HG02973 (cell line): ENCODE results near the gene SLC26A2.

Experiments
- ATAC-seq: cut with Tn5 transposase; IDR thresholded peaks from one replicate; pipeline ENCODE4 v1.9.1; 2021; ENCODE audit warnings: moderate library complexity; ENCODE audit not compliant: unreplicated experiment

SLC26A2 gene

DNA sequence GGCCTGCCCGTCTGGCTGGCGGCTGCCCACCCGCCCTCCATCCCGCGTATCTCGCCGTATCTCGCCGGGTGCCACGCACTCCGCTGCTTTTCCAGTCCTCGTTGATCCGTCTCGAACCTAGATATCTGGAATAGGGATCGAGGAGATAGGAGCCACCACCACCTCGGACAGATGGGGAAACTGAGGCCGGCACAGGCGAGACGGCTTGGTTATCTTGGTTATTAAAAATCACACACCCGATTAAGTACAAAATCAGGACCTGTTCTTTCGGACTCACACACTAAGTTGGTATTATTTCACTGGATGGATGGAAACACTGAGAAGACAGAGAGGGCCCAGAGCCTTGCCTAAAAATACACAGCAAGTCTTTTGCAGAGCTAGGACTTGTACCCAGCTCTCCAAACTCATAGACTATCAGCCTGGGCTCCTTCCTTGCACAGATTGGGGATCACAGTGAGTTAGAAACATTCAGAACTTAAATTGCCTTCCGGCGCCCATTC, 678 bp downstream of the SLC26A2 start:
- no peak for ATAC-seq

DNA sequence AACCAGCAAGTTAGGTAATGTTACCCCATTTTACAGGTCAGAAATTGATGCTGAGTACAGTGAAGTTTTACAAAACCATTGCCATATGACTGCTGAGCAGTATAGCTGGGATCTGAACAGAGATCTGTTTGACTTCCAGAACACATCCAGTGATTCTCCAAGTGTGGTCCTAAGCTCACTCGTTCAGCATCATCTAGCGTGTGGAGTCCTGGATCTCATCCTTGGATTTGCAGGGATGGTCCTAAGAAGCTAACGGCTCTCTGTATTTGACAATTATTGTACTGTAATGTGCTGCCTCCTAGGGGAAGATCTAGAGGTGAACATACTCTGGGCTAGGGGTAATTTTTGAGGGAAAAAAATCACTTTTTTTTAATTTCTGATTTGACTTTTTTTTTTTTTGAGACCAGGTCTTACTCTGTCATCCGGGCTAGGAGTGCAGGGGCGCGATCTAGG, 1.4 kb downstream of the SLC26A2 start:
- no peak for ATAC-seq

DNA sequence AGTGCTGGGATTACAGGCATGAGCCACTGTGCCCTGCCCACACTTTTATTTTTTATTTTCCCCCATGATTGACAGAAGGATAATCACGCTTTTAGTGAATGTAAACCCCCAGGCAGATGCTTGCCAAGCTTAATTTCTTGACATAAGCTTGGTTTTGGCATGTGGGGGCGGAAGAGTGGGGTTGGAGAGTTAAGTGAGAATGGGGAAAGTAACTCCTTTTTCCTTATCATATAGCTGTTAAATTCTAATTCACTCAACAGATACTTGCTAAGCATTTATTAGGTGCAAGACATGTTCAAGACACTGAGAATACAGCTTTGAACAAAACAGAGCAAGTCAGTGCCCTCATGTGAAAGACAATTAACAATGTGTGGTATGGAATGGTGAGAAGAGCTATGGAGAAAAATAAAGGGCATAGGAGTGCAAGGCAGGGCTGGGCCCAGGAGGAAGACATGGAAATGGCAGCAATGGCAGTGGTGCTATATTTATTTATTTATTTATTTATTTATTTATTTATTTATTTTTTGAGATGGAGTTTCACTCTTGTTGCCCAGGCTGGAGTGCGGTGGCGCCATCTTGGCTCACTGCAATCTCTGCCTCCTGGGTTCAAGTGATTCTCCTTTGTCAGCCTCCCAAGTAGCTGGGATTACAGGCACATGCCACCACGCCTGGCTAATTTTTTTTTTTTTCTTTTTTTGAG, 2.2 kb downstream of the SLC26A2 start:
- no peak for ATAC-seq

DNA sequence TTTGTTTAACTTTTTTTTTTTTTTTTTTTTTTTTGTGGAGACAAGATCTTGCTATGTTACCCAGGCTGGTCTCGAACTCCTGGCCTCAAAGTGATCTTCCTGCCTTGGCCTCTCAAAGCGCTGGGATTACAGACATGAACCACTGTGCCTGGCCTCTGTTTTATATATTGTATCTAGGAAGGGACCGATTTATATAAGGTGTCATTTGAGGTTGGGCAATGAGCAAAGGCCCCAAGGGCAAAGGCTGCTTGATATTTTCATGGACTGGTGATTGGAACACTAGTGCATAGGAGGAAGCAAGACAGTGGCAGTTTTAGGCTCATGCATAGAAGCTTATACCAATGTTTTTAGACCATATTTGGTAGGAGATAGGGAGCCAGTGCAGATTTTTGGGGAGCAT, 3.2 kb downstream of the SLC26A2 start:
- ATAC-seq = no peak

DNA sequence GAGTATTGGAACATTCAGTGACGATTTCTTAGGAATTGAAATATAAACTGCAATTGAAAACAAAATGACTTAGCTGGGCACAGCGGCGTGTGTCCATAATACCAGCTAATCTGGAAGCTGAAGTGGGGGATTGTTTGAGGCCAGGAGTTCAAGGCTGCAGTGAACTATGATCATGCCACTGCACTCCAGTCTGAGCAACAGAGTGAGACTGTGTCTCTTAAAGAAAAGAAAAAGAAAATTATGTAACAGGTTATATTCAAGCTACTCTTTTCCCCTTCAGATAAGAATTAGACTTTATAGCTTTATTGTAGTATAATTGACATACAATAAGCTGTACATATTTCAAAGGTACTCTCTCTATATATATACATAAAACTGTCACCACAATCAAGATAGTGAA, 6.4 kb downstream of the SLC26A2 start:
- no peak for ATAC-seq

DNA sequence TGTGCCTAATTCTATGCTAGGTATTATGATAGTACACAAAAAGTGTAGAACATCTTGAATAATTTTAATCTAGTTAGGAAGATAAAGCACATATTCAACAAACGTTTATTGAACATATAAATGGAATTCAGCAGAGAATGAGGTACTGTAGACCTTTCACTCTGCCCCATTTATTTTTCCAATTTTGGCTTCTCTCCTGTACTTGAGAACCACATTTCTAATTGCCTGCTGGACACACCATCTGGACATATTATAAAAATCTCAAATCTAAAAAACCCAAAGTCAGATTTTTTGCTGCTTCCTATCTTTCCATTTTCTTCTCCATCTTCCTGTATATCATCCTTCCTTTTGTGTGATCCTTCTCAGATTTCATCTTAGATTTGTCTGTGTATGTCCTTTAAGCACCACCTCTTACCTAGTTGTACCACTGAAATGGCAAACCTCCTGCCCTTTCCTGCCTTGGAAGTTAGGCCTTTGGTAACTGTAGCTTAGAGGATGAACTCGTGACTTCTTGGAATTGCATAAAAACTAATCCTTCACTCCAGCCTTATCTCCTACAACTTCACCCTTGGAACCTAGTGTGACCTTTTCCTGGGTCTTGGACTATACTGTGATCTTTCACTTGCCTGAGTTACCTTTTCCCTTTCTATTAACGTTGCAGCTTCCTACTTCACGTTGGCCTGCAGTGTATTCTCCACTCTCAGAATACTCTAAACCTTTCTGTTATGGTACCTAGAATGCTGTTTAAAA, 8.8 kb downstream of the SLC26A2 start:
- no peak for ATAC-seq

DNA sequence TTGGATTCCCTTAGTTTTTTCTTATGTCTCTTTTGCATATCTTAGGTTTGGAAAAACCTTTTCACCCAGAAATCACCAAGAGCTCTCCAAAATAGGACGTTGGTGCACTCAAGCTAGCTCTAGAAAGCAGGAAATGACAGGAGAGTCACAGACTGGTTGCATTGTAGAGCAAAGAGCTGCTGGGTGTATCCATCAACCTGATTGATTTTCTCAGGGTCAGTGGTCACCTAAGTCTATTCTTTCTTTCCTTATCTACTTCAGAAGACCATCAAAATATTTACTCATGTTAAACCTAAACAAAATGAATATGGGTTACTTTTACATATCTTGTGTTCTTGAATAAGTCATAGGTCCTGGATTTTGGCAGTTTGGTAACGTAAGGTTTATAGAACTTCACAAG, 14.9 kb downstream of the SLC26A2 start:
- ATAC-seq = no peak

DNA sequence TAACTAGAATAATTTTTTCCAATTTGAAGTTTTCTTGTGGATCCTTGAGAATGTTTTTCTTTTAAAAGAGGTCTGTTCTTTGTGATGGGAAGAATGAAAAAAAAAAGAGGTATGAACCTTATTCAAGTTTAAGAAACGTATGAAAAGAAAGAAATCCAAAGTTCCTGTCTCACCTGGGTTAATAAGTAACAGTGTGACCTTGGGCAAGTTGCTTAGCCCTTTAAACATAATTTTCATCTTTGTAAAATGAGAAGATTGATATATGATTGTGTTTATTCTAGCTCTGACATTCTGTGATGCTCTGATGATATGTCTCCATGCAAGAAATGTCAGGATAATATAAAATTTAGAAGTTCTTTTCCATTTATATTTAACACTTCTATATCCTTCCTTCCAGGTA, 19.3 kb downstream of the SLC26A2 start:
- ATAC-seq = no peak

DNA sequence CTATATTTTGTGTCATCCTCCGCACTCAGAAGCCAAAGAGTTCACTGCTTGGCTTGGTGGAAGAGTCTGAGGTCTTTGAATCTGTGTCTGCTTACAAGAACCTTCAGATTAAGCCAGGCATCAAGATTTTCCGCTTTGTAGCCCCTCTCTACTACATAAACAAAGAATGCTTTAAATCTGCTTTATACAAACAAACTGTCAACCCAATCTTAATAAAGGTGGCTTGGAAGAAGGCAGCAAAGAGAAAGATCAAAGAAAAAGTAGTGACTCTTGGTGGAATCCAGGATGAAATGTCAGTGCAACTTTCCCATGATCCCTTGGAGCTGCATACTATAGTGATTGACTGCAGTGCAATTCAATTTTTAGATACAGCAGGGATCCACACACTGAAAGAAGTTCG, 20.6 kb downstream of the SLC26A2 start:
- no peak for ATAC-seq

DNA sequence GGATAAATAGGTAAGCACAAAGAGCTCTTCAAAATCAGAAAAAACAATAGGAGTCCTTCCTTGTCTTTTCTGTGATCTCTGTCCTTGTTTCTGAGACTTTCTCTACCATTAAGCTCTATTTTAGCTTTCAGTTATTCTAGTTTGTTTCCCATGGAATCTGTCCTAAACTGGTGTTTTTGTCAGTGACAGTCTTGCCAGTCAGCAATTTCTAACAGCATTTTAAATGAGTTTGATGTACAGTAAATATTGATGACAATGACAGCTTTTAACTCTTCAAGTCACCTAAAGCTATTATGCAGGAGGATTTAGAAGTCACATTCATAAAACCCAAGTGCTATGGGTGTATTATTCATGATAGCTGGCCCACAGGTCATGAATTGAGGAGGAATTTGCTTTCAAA, 21.9 kb downstream of the SLC26A2 start:
- ATAC-seq = no peak

DNA sequence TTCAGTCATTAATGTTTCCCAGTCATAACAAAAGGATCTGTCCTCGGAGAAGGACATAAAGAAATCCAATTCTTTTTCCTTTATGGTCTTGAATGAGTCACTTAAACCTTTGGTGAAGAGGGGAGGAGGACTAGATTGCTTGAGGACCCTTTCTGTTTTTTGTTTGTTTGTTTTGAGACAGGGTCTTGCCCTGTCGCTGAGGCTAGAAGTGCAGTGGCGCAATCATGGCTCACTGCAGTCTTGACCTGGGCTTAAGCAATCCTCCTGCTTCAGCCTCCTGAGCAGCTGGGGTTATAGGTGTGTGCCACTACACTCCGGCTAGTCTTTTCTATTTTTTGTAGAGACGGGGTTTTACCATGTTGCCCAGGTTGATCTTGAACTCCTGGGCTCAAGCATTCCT, 27.6 kb downstream of the SLC26A2 start:
- no peak for ATAC-seq

DNA sequence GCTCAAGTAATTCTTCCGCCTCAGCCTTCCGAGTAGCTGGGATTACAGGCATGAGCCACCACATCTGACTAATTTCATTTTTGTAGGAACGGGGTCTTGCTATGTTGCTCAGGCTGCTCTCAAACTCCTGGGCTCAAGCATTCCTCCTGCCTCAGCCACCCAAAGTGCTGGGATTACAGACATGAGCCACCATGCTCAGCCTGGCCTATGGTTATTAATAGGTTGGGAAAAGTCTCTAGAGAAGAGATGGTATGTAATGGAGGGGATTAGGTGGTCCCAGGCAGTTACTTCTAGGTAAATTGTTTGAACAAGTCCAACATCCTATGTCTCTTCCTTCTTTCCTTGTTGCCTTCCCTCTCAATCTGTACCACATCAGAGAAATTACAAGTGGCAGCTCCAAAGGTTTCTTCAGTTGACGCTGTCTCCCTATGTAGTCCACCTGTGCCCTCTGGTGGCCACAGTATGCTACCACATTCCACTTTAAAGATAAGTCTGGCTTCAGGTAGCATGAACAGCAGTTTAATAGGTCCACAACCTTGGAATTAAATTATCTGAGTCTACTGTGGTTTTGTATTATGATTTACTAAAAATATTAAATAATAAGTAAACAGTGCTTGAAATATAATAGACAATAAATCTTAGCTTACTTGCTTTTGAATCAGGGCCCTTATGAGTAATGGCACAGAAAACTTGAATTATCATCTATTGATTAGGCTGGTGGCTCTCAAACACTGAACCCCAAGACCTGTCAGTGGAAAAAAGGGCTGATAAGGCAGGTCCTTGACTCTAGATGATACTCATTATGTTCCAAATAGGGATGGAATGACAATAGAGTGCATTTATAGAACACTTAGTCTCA, 30.2 kb downstream of the SLC26A2 start:
- ATAC-seq = peak; percentile 72

DNA sequence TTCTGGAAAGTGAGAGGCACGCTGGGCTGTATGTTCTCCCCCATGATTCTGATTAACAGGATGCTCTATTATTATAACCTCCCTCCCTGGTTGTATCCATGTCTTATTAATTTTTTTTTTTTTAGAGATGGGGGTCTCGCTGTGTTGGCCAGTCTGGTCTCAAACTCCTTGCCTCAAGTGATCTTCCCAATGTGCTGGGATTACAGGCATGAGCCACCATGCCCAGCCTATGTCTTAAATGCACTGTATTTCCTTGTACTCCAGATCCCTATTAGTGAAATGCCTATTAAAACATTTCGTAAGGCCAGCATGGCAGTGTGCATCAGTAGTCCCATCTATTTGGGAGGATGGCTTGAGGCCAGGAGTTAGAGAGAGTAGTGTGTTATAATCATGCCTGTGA, 32.9 kb downstream of the SLC26A2 start:
- ATAC-seq = no peak

DNA sequence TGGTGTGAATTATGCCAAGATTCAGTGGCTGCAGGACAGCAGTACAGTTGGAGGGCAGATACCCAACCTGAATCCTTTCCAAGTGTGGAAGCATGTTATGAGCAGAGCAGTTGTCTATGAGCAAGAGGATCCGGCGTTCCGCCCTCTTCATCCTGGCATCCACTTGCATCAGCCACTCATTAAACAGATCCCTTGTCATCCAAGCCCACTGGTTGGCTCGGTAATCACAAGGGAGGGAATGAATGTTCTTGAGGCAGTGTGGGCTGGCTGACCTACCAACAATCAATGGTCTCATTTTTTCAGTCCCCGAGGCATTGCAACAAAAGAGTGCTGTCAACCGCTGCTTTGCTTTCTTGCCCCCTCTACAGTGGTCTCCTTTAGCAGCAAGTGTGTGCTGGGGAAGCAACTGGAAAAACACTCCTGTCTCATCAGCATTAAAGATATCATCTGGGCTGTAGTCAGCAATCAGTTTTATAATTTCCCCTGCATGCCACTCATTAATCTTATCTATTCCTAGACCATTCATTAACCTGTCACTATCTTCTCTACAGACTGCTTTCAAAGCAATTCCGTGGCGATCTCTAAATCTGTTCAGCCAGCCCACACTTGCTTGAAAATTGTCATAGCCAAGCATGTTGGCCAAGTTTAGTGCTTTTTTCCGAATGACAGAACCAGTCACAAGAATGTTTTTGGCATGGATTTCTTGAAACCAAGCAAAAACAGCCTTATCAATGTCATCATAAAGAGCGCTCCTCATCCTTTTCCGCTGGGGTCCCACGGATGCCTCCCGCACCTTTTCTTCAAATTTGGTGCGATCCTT, 35.0 kb downstream of the SLC26A2 start:
- ATAC-seq = no peak

DNA sequence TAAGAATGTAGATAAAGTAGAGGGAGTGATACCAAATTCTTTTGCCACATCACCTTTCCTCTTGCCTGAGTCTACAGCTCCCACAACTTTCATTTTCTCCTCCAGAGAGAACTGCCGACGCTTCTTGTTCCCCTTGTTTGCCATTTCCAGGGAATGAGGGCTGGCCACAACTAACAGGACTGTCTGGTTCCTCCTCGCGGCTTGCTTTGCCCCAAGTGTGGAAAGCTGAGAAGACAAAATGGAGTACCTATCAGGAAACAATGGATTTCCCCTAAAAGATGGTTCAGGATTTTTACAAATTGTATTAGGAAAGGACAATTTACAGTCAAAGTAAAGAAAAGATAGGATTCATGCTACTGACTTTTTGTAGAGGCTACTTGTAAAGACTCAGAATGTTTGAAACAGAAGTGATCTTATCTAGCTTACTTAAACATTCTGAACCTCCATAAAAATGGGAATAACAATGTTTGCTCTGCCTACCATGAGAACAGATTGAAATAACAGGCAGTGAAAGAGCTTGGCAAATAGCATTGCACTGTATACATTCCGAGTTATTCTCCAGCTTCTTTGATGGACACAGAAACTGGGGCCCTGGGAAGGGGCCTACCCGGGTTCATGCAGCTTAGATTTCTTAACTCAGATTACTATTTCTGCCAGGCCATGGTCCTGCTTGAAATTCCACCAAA, 35.8 kb downstream of the SLC26A2 start:
- ATAC-seq = no peak

DNA sequence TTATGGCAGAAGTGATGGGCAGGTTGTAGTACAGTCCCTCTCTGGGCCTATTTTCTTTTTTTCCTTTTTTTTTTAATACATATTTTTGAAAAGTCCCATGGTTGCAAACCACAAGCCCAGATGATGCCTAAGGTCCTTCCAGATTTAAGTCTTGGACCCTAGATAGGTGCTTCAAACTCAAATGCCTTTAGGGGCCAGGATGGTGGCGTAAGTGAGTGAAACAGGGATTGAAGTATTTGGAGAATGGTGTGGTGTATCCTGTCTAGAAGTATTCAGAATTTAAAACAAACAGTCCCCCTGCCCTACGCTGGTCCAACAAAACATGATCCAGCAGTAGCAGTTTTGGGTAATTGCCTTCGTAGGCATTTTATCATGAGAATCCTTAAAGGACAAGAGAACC, 37.7 kb downstream of the SLC26A2 start:
- ATAC-seq = no peak

DNA sequence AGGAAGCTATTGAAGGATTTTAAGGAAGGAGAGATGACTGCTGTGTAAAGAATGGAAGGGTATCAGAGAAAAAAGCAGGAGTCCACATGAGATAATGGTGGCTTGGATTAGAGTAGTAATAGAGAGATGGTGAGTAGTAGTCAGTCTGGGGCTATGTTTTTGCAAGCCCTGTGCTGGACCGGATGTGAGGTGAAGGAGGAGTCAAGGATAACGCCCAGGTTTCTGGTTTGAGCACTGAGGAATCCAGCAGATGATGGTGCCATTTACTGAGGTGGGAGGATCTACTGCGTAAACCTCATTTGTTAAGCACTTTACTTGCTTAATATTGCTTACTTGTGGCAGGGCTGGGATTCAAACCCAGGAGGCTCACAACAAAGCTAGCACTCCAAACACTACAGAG, 38.8 kb downstream of the SLC26A2 start:
- no peak for ATAC-seq

DNA sequence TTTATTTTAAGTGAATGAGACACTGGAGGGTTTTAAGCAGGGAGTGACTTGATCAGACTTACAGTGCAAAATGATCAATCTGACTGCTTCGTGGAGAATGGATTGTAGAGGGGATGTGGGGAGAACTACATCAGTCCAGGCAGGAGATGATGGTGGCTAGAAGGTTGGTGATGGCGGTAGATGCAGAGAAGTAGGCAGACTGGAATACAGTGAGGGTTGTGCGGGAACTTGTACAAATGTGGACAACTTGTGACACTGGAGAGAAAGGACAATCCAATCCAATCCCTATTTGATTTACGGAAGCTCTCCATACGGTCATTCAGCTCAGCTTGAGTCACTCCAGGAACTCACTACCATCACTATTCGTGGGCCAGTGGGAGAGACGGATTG, 39.3 kb downstream of the SLC26A2 start:
- ATAC-seq = no peak

DNA sequence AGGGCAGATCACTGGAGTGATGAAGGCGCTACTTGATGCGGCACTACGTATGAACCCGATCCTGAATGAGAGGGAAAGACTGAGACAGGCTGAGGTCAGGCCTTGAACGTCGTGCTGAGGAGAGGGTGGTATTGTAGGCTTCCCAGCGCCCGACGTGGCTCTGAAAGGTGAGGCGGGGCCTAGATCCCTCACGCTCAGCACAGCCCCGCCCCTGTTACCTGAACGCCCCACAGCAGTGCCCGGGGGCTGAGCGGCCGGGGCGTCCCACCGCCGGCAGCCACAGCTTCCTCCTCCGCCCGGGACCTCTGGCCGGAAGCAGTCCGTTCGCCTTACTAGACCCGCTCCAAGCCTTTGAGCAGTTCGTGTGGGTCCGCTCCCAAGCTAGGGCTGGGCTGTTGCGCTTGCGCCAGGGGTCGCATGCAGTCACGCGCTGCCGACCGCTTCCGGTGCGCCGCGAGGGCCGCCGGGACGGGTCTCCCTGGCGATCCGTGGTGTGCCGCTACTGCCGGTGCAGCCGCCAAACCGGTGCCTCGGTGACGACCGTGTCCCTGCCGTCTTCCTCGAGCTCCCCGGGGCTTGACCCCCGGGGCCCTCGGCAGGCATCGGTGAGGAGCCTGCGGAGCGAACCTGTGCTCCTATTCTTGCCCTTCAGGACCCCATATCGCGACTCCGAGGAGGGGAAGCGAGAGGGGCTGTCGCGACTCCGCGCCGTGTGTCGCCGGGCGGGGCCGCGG, 39.9 kb downstream of the SLC26A2 start, which contains the start of the genes HMGXB3 and TIGD6:
TSS of gene HMGXB3 (plus strand) at position 484 of the 734 bp plus-strand sequence. CDS start 4,114 bp downstream, outside the sequence.
TSS of gene TIGD6 (minus strand) at position 399 of the 734 bp plus-strand sequence. CDS start 4,306 bp downstream, outside the sequence.
- ATAC-seq = peak; percentile 82
